Body of pancreas (tissue), 4 donors: ENCODE results near the gene SCNN1A. TPM values are rescaled to one million over a fixed set of nuclear protein-coding genes. Genes with fewer than 3 reads are reported as not detected.

Experiments used
- ATAC-seq: fragments of 150-250 bp; one replicate; pipeline ENCODE4 v1.9.1; 2016
- DNase-seq, 4 donors: peaks; one replicate each; pipeline ENCODE4 v3.0.0-alpha.2; 2019
- H3K27ac ChIP-seq, 4 donors: fragments of 200-600 bp; sonication (generic); 1 replicate in 3 of 4; 2 replicates in 1 of 4; pipeline versions ENCODE4 v1.5.1 to v1.6.1; 2016 to 2019; ENCODE audit warnings: mild to moderate bottlenecking in 1 of 4, mixed read lengths in 1 of 4, moderate library complexity in 1 of 4
- H3K27me3 ChIP-seq, 2 donors: fragments of 200-600 bp; sonication (generic); one replicate each; pipeline ENCODE4 v1.6.0; 2016; ENCODE audit warnings: mild to moderate bottlenecking in 1 of 2
- H3K36me3 ChIP-seq, 2 donors: fragments of 200-600 bp; sonication (generic); replicated peaks in 1 of 2; 2 replicates each; pipeline ENCODE4 v1.5.1; 2016; ENCODE audit warnings: low read depth in 2 of 2; ENCODE audit not compliant: insufficient read depth in 1 of 2
- H3K4me1 ChIP-seq: fragments of 200-600 bp; sonication (generic); one replicate; pipeline ENCODE4 v1.6.0; 2016
- H3K4me3 ChIP-seq, 2 donors: fragments of 200-600 bp; sonication (generic); 1 replicate in 1 of 2; 2 replicates in 1 of 2; pipeline ENCODE4 v1.5.1; 2016 to 2019
- H3K9me3 ChIP-seq, 3 donors: fragments of 200-600 bp; sonication (generic); 1 replicate in 2 of 3; 2 replicates in 1 of 3; pipeline ENCODE4 v1.5.1; 2016
- CTCF ChIP-seq, 7 experiments: fragments of 450-650 bp in 4 of 7; fragments of 200-600 bp in 3 of 7; sonication (generic) in 3 of 7; IDR thresholded peaks; one replicate each; pipeline ENCODE4 v1.5.1; 2016 to 2019; ENCODE audit warnings: antibody characterized with exemption in 7 of 7
- POLR2A ChIP-seq, 3 donors: fragments of 450-650 bp; IDR thresholded peaks; one replicate each; pipeline ENCODE4 v1.6.1; 2016; ENCODE audit warnings: antibody characterized with exemption in 3 of 3, mild to moderate bottlenecking in 2 of 3
- WGBS, 2 donors: methylation state at CpG; one replicate each; pipeline ENCODE4 v1.1.5; 2017; 5-methylcytosine and 5-hydroxymethylcytosine counted together
- intact Hi-C: fragments of 100-400 bp; cut with DNase I; formaldehyde crosslinking; loops from one replicate; pipeline ENCODE4 v1.15.1; 2023
- total RNA-seq, 2 donors: library from RNA; depleted of rRNA; stranded (reverse); fragments of >200 nt; gene quantifications; one replicate each; pipeline ENCODE4 v1.1.0, GENCODE V29; 2016

Gene SCNN1A
- total RNA-seq, 2 donors from 2014 or later, result 62.5 to 112 TPM

DNA sequence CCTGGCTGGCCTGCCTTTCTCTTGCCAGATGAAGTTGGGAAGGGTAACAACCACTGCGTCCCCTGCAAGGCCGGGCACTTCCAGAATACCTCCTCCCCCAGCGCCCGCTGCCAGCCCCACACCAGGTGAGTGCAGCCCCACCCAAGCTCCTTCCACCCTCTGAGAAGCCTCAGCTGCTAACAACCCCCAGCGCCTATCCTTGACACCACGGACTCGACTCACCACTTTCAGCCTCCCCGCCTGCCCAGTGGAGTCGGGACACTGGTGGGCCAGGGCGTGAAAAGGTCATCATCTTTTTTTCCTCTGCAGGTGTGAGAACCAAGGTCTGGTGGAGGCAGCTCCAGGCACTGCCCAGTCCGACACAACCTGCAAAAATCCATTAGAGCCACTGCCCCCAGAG is 10.7 kb upstream of the SCNN1A start:
- ATAC-seq, result no peak
- DNase-seq, result no peak
- no peak overlapping the region for H3K27ac ChIP-seq
- TF ChIP-seq CTCF (IDR thresholded peaks at IDR 0.05), result no peak
- TF ChIP-seq POLR2A (IDR thresholded peaks at IDR 0.05), result no peak
- 77 to 86% methylated on average over 9 to 11 of the region's 11 CpGs for WGBS, 2 donors
- intact Hi-C loops, result no loop called here
- H3K4me1 ChIP-seq, result peaks cover 45% of the 10 kb centered on the region
- no peaks in the 10 kb centered on the region for H3K27me3 ChIP-seq
- no peaks in the 10 kb centered on the region for H3K9me3 ChIP-seq
- H3K36me3 ChIP-seq, result peaks cover 10 to 15% of the 10 kb centered on the region in 2 donors
- no peak overlapping the region for H3K4me3 ChIP-seq

- no peaks in the 10 kb centered on the region for H3K9me3 ChIP-seq
- peaks cover 10 to 14% of the 10 kb centered on the region in 2 donors for H3K36me3 ChIP-seq
- H3K4me3 ChIP-seq, result peak overlapping the region; percentile 66 to 88
- H3K27ac ChIP-seq, result peak overlapping the region; percentile 59 to 95 (median 93)
- WGBS, 2 donors, result 19 to 22% methylated on average over 16 to 35 of the region's 36 CpGs
- H3K27me3 ChIP-seq, result no peaks in the 10 kb centered on the region
- intact Hi-C loops, result no loop called here
- peaks cover 45% of the 10 kb centered on the region for H3K4me1 ChIP-seq
- no peak for TF ChIP-seq POLR2A (IDR thresholded peaks at IDR 0.05)
- TF ChIP-seq CTCF (IDR thresholded peaks at IDR 0.05), result no peak
- DNase-seq, result peak in 1 of 4 donors; percentile 41
- peak; percentile 5 for ATAC-seq
These were observed 9.4 kb upstream of the SCNN1A start for GRCh38 chr12:6384499-6385436.

DNA sequence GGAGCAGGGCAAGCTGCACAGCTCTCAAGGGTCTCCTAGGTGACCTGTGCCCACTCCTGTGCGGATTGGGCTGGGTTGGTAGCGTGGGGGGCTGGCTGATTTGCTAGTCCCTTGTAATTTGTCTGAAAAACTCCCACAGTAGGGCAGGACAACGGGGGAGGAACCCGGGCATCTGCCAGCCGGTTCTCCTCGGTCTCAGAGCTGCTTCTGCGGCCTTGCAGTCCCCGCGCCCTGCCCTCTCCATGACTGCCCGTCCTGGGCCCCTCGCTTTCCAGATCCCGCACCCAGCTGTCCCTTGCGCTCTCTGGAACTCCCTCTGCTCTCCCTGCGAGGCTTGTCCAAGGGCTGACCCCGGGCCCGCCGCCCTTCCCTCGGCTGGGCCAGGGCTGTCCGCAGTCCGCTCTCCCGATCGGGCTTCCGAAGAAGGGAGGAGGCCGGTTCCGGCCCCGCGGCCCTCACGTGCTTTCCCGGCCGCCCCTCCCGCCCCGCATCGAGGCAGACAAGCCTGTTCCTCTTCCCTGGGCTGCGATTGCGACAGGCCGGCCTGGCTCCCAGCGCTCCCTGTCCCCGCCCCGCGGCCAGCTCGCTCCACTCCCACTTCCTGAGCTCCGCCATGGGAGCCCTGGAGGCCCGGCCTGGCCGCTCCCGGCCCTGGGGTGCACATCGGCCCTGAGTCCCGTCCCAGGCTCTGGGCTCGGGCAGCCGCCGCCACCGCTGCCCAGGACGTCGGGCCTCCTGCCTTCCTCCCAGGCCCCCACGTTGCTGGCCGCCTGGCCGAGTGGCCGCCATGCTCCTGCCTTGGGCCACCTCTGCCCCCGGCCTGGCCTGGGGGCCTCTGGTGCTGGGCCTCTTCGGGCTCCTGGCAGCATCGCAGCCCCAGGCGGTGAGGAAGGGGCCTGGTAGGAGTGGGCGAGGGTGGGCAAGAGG is 8.5 kb upstream of the SCNN1A start, which contains the start of gene LTBR:
Gene LTBR (plus strand): TSS at position 591 of the 927 bp plus-strand sequence. CDS start 197 bp downstream, at position 788.
- H3K27me3 ChIP-seq, result no peaks in the 10 kb centered on the region
- DNase-seq (peak; percentile 96 to 97 (median 96)), ATAC-seq (peak; percentile 97)
- peak in 2 of 7 experiments; percentile 38 to 45 for TF ChIP-seq CTCF (IDR thresholded peaks at IDR 0.05)
- TF ChIP-seq POLR2A (IDR thresholded peaks at IDR 0.05), result peak; percentile 73 to 89 (median 85)
- H3K4me3 ChIP-seq, result peak within 1 kb of the TSS; percentile 66 to 88
- H3K4me1 ChIP-seq, result peaks cover 45% of the 10 kb centered on the region
- peaks cover 10 to 13% of the 10 kb centered on the region in 2 donors for H3K36me3 ChIP-seq
- H3K27ac ChIP-seq, result peak within 1 kb of the TSS; percentile 80 to 95 (median 93)
- WGBS, 2 donors, result 4 to 7% methylated on average over 11 to 50 of the region's 62 CpGs
- intact Hi-C loops, result no loop called here
- no peaks in the 10 kb centered on the region for H3K9me3 ChIP-seq

DNA sequence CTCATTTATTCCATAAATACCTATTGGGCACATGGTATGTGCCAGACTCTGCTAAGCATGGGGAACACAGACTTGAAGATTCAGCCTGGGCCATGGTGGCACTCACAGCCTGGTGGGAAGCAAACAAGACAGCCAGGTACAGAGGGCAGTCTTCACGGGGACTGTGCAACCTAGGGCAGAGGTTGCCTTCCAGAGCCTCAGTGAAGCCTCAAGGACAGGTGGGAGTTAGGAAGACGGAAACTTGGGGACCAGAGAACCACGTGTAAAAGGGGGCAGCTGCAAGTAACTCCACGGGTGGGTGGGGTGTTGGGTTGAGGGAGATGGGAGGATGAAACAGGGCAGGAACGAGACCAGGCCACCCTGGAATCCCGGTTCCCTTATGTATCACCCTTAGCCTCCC is 7.6 kb upstream of the SCNN1A start:
- TF ChIP-seq CTCF (IDR thresholded peaks at IDR 0.05) (no peak), POLR2A (IDR thresholded peaks at IDR 0.05) (no peak)
- no peak for DNase-seq
- Histone ChIP-seq H3K4me1 (peaks cover 53% of the 10 kb centered on the region), H3K36me3 (peaks cover 8 to 10% of the 10 kb centered on the region in 2 donors), H3K9me3 (no peaks in the 10 kb centered on the region), H3K4me3 (no peak overlapping the region), H3K27me3 (no peaks in the 10 kb centered on the region), H3K27ac (peak overlapping the region; percentile 80 to 95 (median 93))
- 74 to 81% methylated on average over 6 of the region's 6 CpGs for WGBS, 2 donors
- no peak for ATAC-seq
- intact Hi-C loops, result no loop called here
